Glutamatergic neuron (in vitro differentiated cells): ENCODE results near the gene SPR. TPM values are rescaled to one million over a fixed set of nuclear protein-coding genes. Genes with fewer than 3 reads are reported as not detected.

Source experiments
- DNase-seq: peaks from one replicate; pipeline ENCODE4 v3.0.0; 2022
- H3K27ac Mint-ChIP-seq: one replicate; pipeline ENCODE4 v1.8.0; 2020; ENCODE audit warnings: mild to moderate bottlenecking, mixed read lengths, inconsistent platforms; ENCODE audit not compliant: unreplicated experiment
- H3K27me3 Mint-ChIP-seq: one replicate; pipeline ENCODE4 v1.8.0; 2020; ENCODE audit warnings: mild to moderate bottlenecking, moderate library complexity, mixed read lengths, inconsistent platforms; ENCODE audit not compliant: unreplicated experiment
- H3K36me3 Mint-ChIP-seq: one replicate; pipeline ENCODE4 v1.8.0; 2020; ENCODE audit warnings: mild to moderate bottlenecking, mixed read lengths, inconsistent platforms; ENCODE audit not compliant: unreplicated experiment
- H3K4me1 Mint-ChIP-seq: one replicate; pipeline ENCODE4 v1.8.0; 2020; ENCODE audit warnings: mild to moderate bottlenecking, low read depth, mixed read lengths, inconsistent platforms; ENCODE audit not compliant: unreplicated experiment
- H3K4me3 Mint-ChIP-seq: one replicate; pipeline ENCODE4 v1.8.0; 2020; ENCODE audit warnings: mild to moderate bottlenecking, mixed read lengths, inconsistent platforms; ENCODE audit not compliant: unreplicated experiment
- H3K9me3 Mint-ChIP-seq: one replicate; pipeline ENCODE4 v1.8.0; 2020; ENCODE audit warnings: mild to moderate bottlenecking, moderate library complexity, mixed read lengths, inconsistent platforms; ENCODE audit not compliant: unreplicated experiment
- CTCF ChIP-seq: fragments of 200-600 bp; sonication (generic); IDR thresholded peaks from one replicate; pipeline ENCODE4 v1.5.0; 2021; ENCODE audit not compliant: partially characterized antibody, unreplicated experiment
- total RNA-seq: library from RNA; stranded (reverse); fragmentation: NEBNext Ultra II Directional; extraction: Animal tissue kit (Norgen Biotek cat#: 25700); gene quantifications from one replicate; pipeline ENCODE4 v1.2.1, GENCODE V29; 2021; ENCODE audit not compliant: unreplicated experiment

The SPR gene
- total RNA-seq, 1 donor from 2014 or later: 1.7 TPM

GRCh38 chr2:72893594-72894319 is 6.5 kb downstream of the SPR start:
- peaks cover 20% of the 10 kb centered on the region for H3K27me3 Mint-ChIP-seq
- H3K4me3 Mint-ChIP-seq: no peak overlapping the region
- peak; percentile 62 for TF ChIP-seq CTCF
- no peaks in the 10 kb centered on the region for H3K36me3 Mint-ChIP-seq
- peak; percentile 83 for DNase-seq
- peaks cover 11% of the 10 kb centered on the region for H3K9me3 Mint-ChIP-seq
- no peak overlapping the region for H3K27ac Mint-ChIP-seq
- peaks cover 14% of the 10 kb centered on the region for H3K4me1 Mint-ChIP-seq

- Mint-ChIP-seq H3K9me3 (peaks cover 11% of the 10 kb centered on the region), H3K27me3 (peaks cover 20% of the 10 kb centered on the region), H3K4me1 (peaks cover 14% of the 10 kb centered on the region), H3K27ac (no peak overlapping the region), H3K36me3 (no peaks in the 10 kb centered on the region), H3K4me3 (no peak overlapping the region)
- DNase-seq: no peak
- TF ChIP-seq CTCF: no peak
Measured at GRCh38 chr2:72894514-72894913, 7.3 kb downstream of the SPR start.

- Mint-ChIP-seq H3K9me3 (peaks cover 8% of the 10 kb centered on the region), H3K4me3 (peak overlapping the region; percentile 72), H3K4me1 (peaks cover 14% of the 10 kb centered on the region), H3K36me3 (no peaks in the 10 kb centered on the region), H3K27me3 (peaks cover 18% of the 10 kb centered on the region), H3K27ac (peak overlapping the region; percentile 82)
- no peak for DNase-seq
- no peak for TF ChIP-seq CTCF
Measured at GRCh38 chr2:72895154-72895553, 7.9 kb downstream of the SPR start.

- Mint-ChIP-seq H3K4me3 (peak overlapping the region; percentile 72), H3K9me3 (peaks cover 8% of the 10 kb centered on the region), H3K4me1 (peaks cover 21% of the 10 kb centered on the region), H3K27me3 (peaks cover 17% of the 10 kb centered on the region), H3K36me3 (no peaks in the 10 kb centered on the region), H3K27ac (peak overlapping the region; percentile 82)
- DNase-seq: peak; percentile 76
- no peak for TF ChIP-seq CTCF
Measured at GRCh38 chr2:72895759-72896281, 8.6 kb downstream of the SPR start.

GRCh38 chr2:72896446-72896845 is 9.2 kb downstream of the SPR start:
- no peak for TF ChIP-seq CTCF
- DNase-seq: no peak
- H3K4me3 Mint-ChIP-seq: no peak overlapping the region
- no peak overlapping the region for H3K27ac Mint-ChIP-seq
- peaks cover 15% of the 10 kb centered on the region for H3K27me3 Mint-ChIP-seq
- no peaks in the 10 kb centered on the region for H3K36me3 Mint-ChIP-seq
- H3K9me3 Mint-ChIP-seq: peaks cover 8% of the 10 kb centered on the region
- peaks cover 25% of the 10 kb centered on the region for H3K4me1 Mint-ChIP-seq
